GM19324 (cell line): Measurements from ENCODE around the gene FOXRED2.
A peak's percentile ranks its signal among the peaks of the same experiment; 100 is the strongest.
"Not testable (repeated sequence)": the region's sequence is repeated elsewhere in the genome, so short reads cannot be mapped to it uniquely, and the experiment has no call there.

ENCODE experiments used
- ATAC-seq: cut with Tn5 transposase; IDR thresholded peaks from one replicate; pipeline ENCODE4 v1.9.1; 2021; ENCODE audit warnings: mild to moderate bottlenecking, moderate library complexity; ENCODE audit not compliant: unreplicated experiment, low FRiP score

FOXRED2 gene

DNA sequence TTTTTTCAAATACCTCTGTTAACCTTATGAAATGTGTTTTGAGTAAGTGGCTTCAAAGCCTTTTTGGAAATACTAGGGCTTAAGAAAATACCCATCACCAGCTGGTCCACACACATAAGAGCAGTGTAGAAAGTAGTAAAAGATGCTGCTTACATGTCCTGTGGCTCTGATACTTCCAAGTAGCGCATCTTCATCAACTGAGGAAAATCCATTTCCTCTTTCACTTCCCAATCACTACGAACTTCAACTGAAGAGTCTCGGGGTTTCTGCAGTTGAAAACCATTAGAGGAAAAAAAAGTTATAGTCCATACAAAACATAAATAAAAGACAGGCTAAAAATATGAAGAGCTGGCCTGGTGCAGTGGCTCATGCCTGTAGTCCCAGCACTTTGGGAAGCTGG, 13.6 kb upstream of the FOXRED2 start:
- ATAC-seq = no peak

DNA sequence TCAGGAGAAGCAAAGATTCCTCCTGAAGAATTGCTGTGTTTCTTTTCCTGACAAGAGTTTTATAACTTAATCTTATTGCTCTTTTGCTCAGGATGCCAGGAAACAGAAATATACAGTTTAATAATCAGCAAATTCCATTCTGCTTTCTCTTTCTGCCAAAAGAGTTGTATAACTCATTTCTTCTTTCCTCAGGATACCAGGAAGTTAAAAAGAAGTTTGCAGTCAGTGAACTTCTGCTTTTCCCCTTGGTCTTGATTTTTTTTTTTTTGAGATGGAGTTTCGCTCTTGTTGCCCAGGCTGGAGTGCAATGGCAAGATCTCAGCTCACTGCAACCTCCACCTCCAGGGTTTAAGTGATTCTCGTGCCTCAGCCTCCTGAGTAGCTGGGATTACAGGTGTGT, 13.1 kb upstream of the FOXRED2 start:
- not testable (repeated sequence) for ATAC-seq

- no peak for ATAC-seq
These were observed 7.9 kb upstream of the FOXRED2 start for GRCh38 chr22:36514766-36515165.

GRCh38 chr22:36512991-36513390, 6.2 kb upstream of the FOXRED2 start:
- ATAC-seq = no peak

GRCh38 chr22:36512333-36512732, 5.5 kb upstream of the FOXRED2 start:
- no peak for ATAC-seq

DNA sequence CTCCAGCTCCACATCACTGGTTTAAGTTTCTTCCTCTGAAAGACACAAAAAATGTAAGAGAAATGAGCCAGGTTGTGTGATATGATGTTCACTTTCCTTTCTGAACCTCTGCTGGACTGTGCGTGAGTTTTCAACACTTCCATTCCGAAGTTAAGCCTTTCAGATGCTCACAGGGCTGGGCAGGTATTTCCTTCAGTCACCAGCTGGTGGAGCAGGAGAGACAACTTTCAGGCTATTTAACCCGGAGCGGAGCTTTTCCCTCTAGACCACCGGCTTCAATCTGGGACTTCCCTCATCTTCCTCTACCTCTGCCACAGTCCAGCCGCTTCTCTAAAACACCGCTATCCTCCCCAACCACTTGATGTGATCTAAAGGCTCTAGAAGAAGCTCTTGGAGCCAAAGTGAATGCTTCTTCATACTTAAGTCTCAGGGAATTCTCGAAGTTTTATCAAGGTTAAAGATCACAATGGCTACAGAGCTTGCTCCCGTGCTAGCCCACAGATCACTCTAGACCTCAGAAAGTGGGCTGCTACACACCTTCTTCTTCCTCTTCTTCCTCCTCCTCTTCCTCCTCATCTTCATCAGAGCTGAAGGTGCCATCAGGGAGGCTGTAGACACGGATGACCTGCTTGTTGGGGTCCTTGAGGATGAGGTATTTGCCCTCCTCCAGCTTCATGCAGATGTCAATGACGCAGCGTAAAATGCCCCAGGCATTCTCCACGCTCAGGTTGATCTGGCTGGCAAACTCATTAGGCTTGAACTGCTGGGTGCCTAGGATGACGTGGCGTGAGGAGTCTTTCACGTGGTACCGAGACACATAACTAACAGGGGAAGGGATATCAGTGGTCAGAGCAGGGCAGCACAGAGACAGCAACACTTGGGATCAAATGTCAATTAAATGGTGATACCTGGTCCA, 4.4 kb upstream of the FOXRED2 start:
- ATAC-seq = no peak

- ATAC-seq = no peak
These were observed 3.5 kb upstream of the FOXRED2 start for GRCh38 chr22:36510384-36510783.

- ATAC-seq = no peak
These were observed 724 bp upstream of the FOXRED2 start for GRCh38 chr22:36507518-36508010.

GRCh38 chr22:36505998-36506635, 723 bp downstream of the FOXRED2 start:
- no peak for ATAC-seq

GRCh38 chr22:36497910-36498665, 8.8 kb downstream of the FOXRED2 start:
- no peak for ATAC-seq

- peak; percentile 50 for ATAC-seq
These were observed 13.1 kb downstream of the FOXRED2 start for GRCh38 chr22:36493690-36494110.

GRCh38 chr22:36492109-36492508, 14.7 kb downstream of the FOXRED2 start:
- ATAC-seq = no peak

GRCh38 chr22:36491155-36491554, 15.7 kb downstream of the FOXRED2 start:
- ATAC-seq = no peak

DNA sequence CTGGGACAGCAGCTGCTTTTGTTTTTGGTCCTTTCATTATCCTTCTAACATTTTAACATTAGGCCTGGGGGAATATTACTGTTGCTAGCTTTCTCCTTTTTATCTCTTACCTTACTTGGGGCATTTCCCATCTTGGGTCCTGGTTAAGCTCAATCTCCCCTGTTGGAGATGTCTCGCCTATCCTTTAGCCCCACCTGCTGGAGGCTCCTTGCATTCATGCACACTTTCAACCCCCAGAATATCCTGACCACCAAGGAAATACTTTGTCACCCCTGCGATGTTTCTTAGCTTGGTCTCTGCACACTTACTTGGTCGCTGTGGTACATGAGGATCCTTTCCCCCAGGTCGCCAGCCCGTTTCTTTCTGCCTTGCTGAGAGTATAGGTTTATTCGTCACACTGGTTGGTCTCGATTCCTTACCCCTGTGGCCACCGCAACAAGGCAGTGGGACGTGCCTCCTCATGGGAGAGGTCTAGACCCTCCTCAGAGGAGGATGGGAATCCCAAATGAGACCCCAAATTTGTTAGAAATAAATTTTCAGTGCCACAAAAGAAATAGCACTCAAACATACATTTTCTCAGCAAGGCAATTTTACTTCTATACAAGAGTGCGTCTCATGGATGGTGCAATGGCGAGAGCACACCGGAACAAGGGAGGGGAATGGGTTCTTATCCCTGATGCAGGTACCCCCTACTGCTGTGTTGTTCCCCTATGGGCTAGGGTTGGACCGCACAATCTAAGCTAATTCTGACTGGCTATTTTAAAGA, 20.0 kb downstream of the FOXRED2 start:
- no peak for ATAC-seq

DNA sequence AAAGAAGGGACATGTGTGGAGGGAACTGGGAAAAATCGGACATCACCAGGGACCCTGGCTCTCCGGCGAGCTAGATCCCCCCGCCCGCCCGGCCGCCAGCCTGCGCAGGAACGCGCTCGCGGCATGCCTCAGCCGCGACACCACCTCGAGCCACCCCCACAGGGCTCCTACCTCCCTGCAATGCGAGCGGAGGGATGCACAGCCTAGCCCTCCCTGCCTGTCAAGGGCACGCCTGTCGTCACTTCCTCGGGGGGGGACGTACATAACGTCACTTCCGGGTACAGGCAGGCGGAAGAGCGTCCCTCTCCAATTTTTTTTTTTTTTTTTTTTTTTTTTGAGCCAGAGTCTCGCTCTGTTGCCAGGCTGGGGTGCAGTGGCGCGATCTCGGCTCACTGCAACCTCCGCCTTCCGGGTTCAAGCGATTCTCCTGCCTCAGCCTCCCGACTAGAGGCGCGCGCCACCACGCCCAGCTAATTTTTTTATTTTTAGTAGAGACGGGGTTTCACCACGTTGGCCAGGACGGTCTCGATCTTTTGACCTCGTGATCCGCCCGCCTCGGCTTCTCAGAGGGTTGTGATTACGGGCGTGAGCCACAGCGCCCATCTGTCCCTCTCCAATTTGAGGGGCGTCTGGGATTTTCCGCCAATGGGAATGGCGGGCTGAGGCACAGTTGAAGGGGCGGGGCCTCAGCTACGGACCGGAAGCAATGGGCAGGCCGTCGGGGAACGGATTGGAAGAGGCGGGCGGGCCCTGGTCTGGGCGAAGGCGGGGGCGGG, 25.3 kb downstream of the FOXRED2 start, which contains the start of gene TXN2:
TXN2 (minus strand) TSS at position 248 of the 776 bp plus-strand sequence. CDS start 803 bp downstream, outside the sequence.
- peak; percentile 87 for ATAC-seq

DNA sequence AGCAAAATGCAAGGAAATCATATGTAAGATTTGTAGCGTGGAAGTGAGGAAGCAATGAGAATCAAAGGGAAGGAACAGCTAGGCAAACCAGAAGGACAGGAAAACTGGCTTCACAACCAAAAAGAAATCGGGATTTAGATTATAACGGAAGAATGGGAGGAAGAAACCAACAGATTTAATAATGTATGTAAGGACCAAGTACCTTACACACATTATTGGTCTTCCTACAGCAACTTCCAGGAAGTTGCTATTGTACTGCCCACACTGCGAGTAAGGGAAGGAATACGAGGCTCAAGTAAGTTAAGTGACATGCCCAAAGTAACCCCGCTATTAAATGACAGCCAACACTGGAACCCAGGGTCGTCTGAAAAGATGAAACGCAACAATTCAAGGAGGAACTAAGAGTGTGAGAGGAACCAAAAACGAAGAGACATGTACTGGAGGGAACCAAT, 25.9 kb downstream of the FOXRED2 start:
- peak; percentile 4 for ATAC-seq

GRCh38 chr22:36478966-36479365, 27.9 kb downstream of the FOXRED2 start:
- ATAC-seq = no peak

DNA sequence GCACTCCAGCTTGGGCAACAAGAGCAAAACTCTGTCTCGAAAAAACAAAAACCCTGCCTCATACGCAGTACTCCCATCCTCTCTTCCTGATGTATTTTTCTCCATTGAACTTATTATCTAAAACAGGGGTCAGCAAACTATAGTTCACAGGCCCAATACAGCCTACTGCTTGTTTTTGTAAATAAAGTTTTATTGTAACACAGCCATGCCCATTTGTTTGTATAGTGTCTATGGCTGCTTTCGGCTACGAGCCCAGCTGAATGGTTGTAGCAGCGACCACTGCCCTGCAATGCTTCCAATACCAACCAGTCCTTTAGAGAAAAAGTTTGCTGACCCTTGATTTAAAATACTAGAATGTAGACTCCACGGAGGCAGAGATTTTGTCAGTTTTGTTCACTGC, 31.5 kb downstream of the FOXRED2 start:
- ATAC-seq = no peak

DNA sequence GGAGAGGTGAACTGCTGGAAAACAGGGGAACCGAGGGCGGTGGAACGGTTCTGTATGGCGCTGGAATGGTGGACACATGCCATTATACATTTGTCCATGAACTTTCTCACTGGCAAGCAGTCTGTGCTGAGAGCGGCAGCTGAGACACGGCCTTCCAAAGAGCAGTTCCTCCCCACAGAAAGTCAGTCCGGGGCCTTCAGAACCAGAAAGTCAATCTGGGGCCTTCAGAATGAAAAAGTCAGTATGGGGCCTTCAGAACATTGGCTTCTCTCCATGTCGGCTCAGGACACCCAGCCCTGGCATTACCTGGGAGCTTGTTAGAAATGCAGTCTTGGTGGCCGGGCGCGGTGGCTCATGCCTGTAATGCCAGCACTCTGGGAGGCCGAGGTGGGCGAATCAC, 34.2 kb downstream of the FOXRED2 start:
- ATAC-seq = no peak
